ENCODE data around the gene TIMM44.

Gene TIMM44

GRCh38 chr19:7928334-7928706 lies 15.1 kb downstream of the TIMM44 start:
- peak overlapping the region in 1 of 2 donors; percentile 37 for H3K4me3 ChIP-seq (ENCODE audit: low read depth in 1 of 2, low read length in 2 of 2)

GRCh38 chr19:7927605-7928333 lies 15.7 kb downstream of the TIMM44 start:
- H3K27me3 ChIP-seq (ENCODE audit: low read depth, low read length): no peaks in the 10 kb centered on the region
- H3K9me3 ChIP-seq (ENCODE audit: control insufficient read depth in 1 of 2, low read length in 2 of 2): no peaks in the 10 kb centered on the region
- H3K4me3 ChIP-seq (ENCODE audit: low read depth in 1 of 2, low read length in 2 of 2): peak overlapping the region in 1 of 2 donors; percentile 37
- peak overlapping the region; percentile 64 for H3K27ac ChIP-seq (ENCODE audit: low read length)
- peaks cover 4 to 22% of the 10 kb centered on the region in 2 donors for H3K36me3 ChIP-seq (ENCODE audit: control insufficient read depth in 1 of 2, insufficient read depth in 2 of 2, low read length in 2 of 2)
- H3K4me1 ChIP-seq (ENCODE audit: control insufficient read depth in 1 of 2, insufficient read depth in 2 of 2, low read length in 2 of 2): peaks cover 0 to 74% of the 10 kb centered on the region in 2 donors

More at GRCh38 chr19:7928334-7928706, 15.1 kb downstream of the TIMM44 start:
- Histone ChIP-seq H3K36me3 (ENCODE audit: control insufficient read depth in 1 of 2, insufficient read depth in 2 of 2, low read length in 2 of 2) (peaks cover 7 to 23% of the 10 kb centered on the region in 2 donors), H3K4me1 (ENCODE audit: control insufficient read depth in 1 of 2, insufficient read depth in 2 of 2, low read length in 2 of 2) (peaks cover 0 to 69% of the 10 kb centered on the region in 2 donors), H3K9me3 (ENCODE audit: control insufficient read depth in 1 of 2, low read length in 2 of 2) (no peaks in the 10 kb centered on the region), H3K27ac (ENCODE audit: low read length) (peak overlapping the region; percentile 64), H3K27me3 (ENCODE audit: low read depth, low read length) (no peaks in the 10 kb centered on the region)

GRCh38 chr19:7926727-7927604 lies 16.5 kb downstream of the TIMM44 start:
- no peak overlapping the region for H3K27ac ChIP-seq (ENCODE audit: low read length)
- H3K27me3 ChIP-seq (ENCODE audit: low read depth, low read length): no peaks in the 10 kb centered on the region
- H3K36me3 ChIP-seq (ENCODE audit: control insufficient read depth in 1 of 2, insufficient read depth in 2 of 2, low read length in 2 of 2): peaks cover 7 to 22% of the 10 kb centered on the region in 2 donors
- peaks cover 0 to 75% of the 10 kb centered on the region in 2 donors for H3K4me1 ChIP-seq (ENCODE audit: control insufficient read depth in 1 of 2, insufficient read depth in 2 of 2, low read length in 2 of 2)
- H3K4me3 ChIP-seq (ENCODE audit: low read depth in 1 of 2, low read length in 2 of 2): peak overlapping the region in 1 of 2 donors; percentile 58
- no peaks in the 10 kb centered on the region for H3K9me3 ChIP-seq (ENCODE audit: control insufficient read depth in 1 of 2, low read length in 2 of 2)

GRCh38 chr19:7926021-7926726 lies 17.3 kb downstream of the TIMM44 start, which contains the start of gene CTXN1:
Gene CTXN1 (minus strand): TSS chr19:7926135. CDS start chr19:7925538, 597 bp downstream.
- Histone ChIP-seq H3K9me3 (ENCODE audit: control insufficient read depth in 1 of 2, low read length in 2 of 2) (no peaks in the 10 kb centered on the region), H3K4me1 (ENCODE audit: control insufficient read depth in 1 of 2, insufficient read depth in 2 of 2, low read length in 2 of 2) (peaks cover 5 to 81% of the 10 kb centered on the region in 2 donors), H3K27me3 (ENCODE audit: low read depth, low read length) (no peaks in the 10 kb centered on the region), H3K4me3 (ENCODE audit: low read depth in 1 of 2, low read length in 2 of 2) (peak within 1 kb of the TSS in 1 of 2 donors; percentile 58), H3K27ac (ENCODE audit: low read length) (no peak within 1 kb of the TSS), H3K36me3 (ENCODE audit: control insufficient read depth in 1 of 2, insufficient read depth in 2 of 2, low read length in 2 of 2) (peaks cover 7 to 17% of the 10 kb centered on the region in 2 donors)

- Histone ChIP-seq H3K9me3 (ENCODE audit: control insufficient read depth in 1 of 2, low read length in 2 of 2) (no peaks in the 10 kb centered on the region), H3K4me1 (ENCODE audit: control insufficient read depth in 1 of 2, insufficient read depth in 2 of 2, low read length in 2 of 2) (peaks cover 5 to 78% of the 10 kb centered on the region in 2 donors), H3K27ac (ENCODE audit: low read length) (no peak overlapping the region), H3K27me3 (ENCODE audit: low read depth, low read length) (no peaks in the 10 kb centered on the region), H3K36me3 (ENCODE audit: control insufficient read depth in 1 of 2, insufficient read depth in 2 of 2, low read length in 2 of 2) (peaks cover 7 to 16% of the 10 kb centered on the region in 2 donors), H3K4me3 (ENCODE audit: low read depth in 1 of 2, low read length in 2 of 2) (peak overlapping the region in 1 of 2 donors; percentile 57)
These were observed 18.2 kb downstream of the TIMM44 start for GRCh38 chr19:7925171-7925851.

- Histone ChIP-seq H3K9me3 (ENCODE audit: control insufficient read depth in 1 of 2, low read length in 2 of 2) (no peaks in the 10 kb centered on the region), H3K27me3 (ENCODE audit: low read depth, low read length) (no peaks in the 10 kb centered on the region), H3K4me1 (ENCODE audit: control insufficient read depth in 1 of 2, insufficient read depth in 2 of 2, low read length in 2 of 2) (peaks cover 5 to 77% of the 10 kb centered on the region in 2 donors), H3K4me3 (ENCODE audit: low read depth in 1 of 2, low read length in 2 of 2) (peak overlapping the region in 1 of 2 donors; percentile 57), H3K36me3 (ENCODE audit: control insufficient read depth in 1 of 2, insufficient read depth in 2 of 2, low read length in 2 of 2) (peaks cover 7 to 16% of the 10 kb centered on the region in 2 donors), H3K27ac (ENCODE audit: low read length) (no peak overlapping the region)
These were observed 18.8 kb downstream of the TIMM44 start for GRCh38 chr19:7924651-7925170.

GRCh38 chr19:7924241-7924640 lies 19.2 kb downstream of the TIMM44 start:
- Histone ChIP-seq H3K4me3 (ENCODE audit: low read depth in 1 of 2, low read length in 2 of 2) (peak overlapping the region in 1 of 2 donors; percentile 57), H3K4me1 (ENCODE audit: control insufficient read depth in 1 of 2, insufficient read depth in 2 of 2, low read length in 2 of 2) (peaks cover 5 to 77% of the 10 kb centered on the region in 2 donors), H3K9me3 (ENCODE audit: control insufficient read depth in 1 of 2, low read length in 2 of 2) (no peaks in the 10 kb centered on the region), H3K36me3 (ENCODE audit: control insufficient read depth in 1 of 2, insufficient read depth in 2 of 2, low read length in 2 of 2) (peaks cover 7 to 16% of the 10 kb centered on the region in 2 donors), H3K27me3 (ENCODE audit: low read depth, low read length) (no peaks in the 10 kb centered on the region), H3K27ac (ENCODE audit: low read length) (no peak overlapping the region)

GRCh38 chr19:7923295-7924191 lies 19.9 kb downstream of the TIMM44 start:
- Histone ChIP-seq H3K36me3 (ENCODE audit: control insufficient read depth in 1 of 2, insufficient read depth in 2 of 2, low read length in 2 of 2) (peaks cover 7 to 16% of the 10 kb centered on the region in 2 donors), H3K4me3 (ENCODE audit: low read depth in 1 of 2, low read length in 2 of 2) (peak overlapping the region in 1 of 2 donors; percentile 57), H3K27ac (ENCODE audit: low read length) (no peak overlapping the region), H3K4me1 (ENCODE audit: control insufficient read depth in 1 of 2, insufficient read depth in 2 of 2, low read length in 2 of 2) (peaks cover 5 to 79% of the 10 kb centered on the region in 2 donors), H3K27me3 (ENCODE audit: low read depth, low read length) (peaks cover 4% of the 10 kb centered on the region), H3K9me3 (ENCODE audit: control insufficient read depth in 1 of 2, low read length in 2 of 2) (no peaks in the 10 kb centered on the region)

- Histone ChIP-seq H3K27ac (ENCODE audit: low read length) (no peak overlapping the region), H3K4me1 (ENCODE audit: control insufficient read depth in 1 of 2, insufficient read depth in 2 of 2, low read length in 2 of 2) (peaks cover 5 to 76% of the 10 kb centered on the region in 2 donors), H3K36me3 (ENCODE audit: control insufficient read depth in 1 of 2, insufficient read depth in 2 of 2, low read length in 2 of 2) (peaks cover 7 to 16% of the 10 kb centered on the region in 2 donors), H3K4me3 (ENCODE audit: low read depth in 1 of 2, low read length in 2 of 2) (no peak overlapping the region), H3K27me3 (ENCODE audit: low read depth, low read length) (peaks cover 11% of the 10 kb centered on the region), H3K9me3 (ENCODE audit: control insufficient read depth in 1 of 2, low read length in 2 of 2) (no peaks in the 10 kb centered on the region)
These were observed 20.6 kb downstream of the TIMM44 start for GRCh38 chr19:7922836-7923195.

Measured in muscle layer of duodenum (tissue), 2 donors.